ENCODE results near the gene PTPN18.

DNA sequence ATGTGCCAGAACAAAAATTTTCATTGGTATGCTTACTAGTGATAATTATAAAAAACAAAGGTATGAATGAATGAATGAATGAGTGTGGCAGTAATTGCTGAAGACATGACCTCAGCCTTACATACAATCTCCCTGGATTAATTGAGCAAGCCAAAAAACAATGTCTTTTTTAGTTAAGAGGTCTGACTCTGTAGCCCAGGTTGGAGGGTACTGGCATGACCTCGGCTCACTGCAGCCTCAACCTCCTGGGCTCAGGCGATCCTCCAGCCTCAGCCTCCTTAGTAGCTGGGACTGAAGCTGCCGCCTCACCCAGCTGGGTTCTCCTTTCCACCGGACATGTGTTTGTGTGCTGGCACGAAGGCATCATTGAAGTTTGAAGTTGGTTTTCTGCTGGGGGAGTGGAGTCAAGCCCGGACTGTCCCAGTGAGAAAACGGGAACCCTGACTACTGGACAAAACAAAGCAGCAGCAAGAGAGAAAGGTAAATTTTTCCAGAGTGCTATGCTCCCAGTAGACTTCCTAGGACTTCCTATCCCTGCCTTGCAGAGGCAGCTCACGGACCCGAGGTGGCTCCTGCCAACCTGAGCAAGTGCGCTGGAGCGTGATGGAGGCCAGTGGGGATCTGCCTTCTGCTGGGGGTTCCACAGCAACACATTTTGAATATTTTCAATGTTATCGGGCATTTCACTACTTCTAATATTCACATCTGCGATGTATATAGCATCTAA is 19.5 kb upstream of the PTPN18 start:
- TF ChIP-seq GATA2 (IDR thresholded peaks at IDR 0.05; ENCODE audit: low read depth, low read length): no peak
- no peak for TF ChIP-seq GATA3 (IDR thresholded peaks at IDR 0.05; ENCODE audit: low read depth, low read length)
